ENCODE data around the gene RXRA. TPM values are rescaled to one million over a fixed set of nuclear protein-coding genes. Genes with fewer than 3 reads are reported as not detected.

The RXRA gene
- total and polyA plus RNA-seq, 2 of the 13 experiments (the other 11 are each of a cell fraction or from before 2014, with no cell fraction given) = 18.9 to 29.2 TPM

DNA sequence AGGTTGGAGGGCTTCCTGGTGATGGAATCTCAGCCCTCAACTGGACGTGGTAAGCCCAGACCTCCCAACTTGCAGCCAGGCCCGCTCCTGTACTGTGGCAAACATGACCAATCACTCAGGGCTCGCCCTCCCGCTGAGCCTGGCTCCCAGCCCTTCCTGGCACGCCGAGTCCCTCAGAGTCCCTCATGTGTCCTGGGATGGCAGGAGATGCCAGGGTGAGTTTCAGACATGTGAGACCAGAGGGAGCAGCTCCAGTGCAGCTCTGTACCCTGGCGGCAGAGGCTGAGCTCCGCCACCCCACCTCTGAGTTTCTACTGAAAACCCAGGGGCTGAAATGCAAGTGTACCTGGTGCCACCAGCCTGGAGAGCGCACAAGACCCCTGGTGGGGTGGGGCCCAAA is 42.0 kb upstream of the RXRA start:
- DNase-seq (ENCODE audit: low spot score) = no peak
- in situ Hi-C loops (cut with HindIII; ENCODE audit: extremely low pct_ligation_motif_present, low pct_unique_long_range_greater_than_20kb) = no loop called here
- Histone ChIP-seq H2AFZ (ENCODE audit: low read length) (no peak overlapping the region), H3K79me2 (ENCODE audit: insufficient read depth, low read length) (no peaks in the 10 kb centered on the region), H4K20me1 (ENCODE audit: insufficient read depth, low read length) (no peaks in the 10 kb centered on the region), H3K27ac (ENCODE audit: extremely low read length, insufficient read depth, low read length) (no peak overlapping the region), H3K9ac (ENCODE audit: insufficient read depth, low read depth, low read length) (no peak overlapping the region), H3K4me2 (ENCODE audit: low read depth, low read length) (no peak overlapping the region), H3K4me3 (replicated peaks in 1 of 3; ENCODE audit: insufficient read depth in 1 of 3, low read depth in 2 of 3, low read length in 3 of 3) (no peak overlapping the region), H3K4me1 (ENCODE audit: insufficient read depth, low read length) (peaks cover 11% of the 10 kb centered on the region), H3K9me3 (ENCODE audit: low read length) (no peaks in the 10 kb centered on the region), H3K27me3 (ENCODE audit: control insufficient read depth in 1 of 2, insufficient read depth in 2 of 2, low read length in 2 of 2) (peaks cover 12 to 59% of the 10 kb centered on the region in 2 experiments), H3K36me3 (replicated peaks in 1 of 2; ENCODE audit: control insufficient read depth in 1 of 2, insufficient read depth in 2 of 2, low read length in 2 of 2) (no peaks in the 10 kb centered on the region)
- intact Hi-C loops (cut with micrococcal nuclease; ENCODE audit: unreplicated experiment) = no loop called here
- BruUV-seq (replicated peaks) = no TSS peak
- no peak for ATAC-seq
- FAIRE-seq = no peak
- CTCF ChIA-PET (ENCODE audit: low intra/inter-chr PET ratio, low total read pairs) = no interaction called here
- POLR2A ChIA-PET = no interaction called here
- TF ChIP-seq ZNF234 (CRISPR knock-in tag; conservative IDR thresholded peaks at IDR 0.05) = no peak
- WGBS (ENCODE audit: low lambda C conversion rate) = 32% methylated on average over 5 of the region's 9 CpGs

DNA sequence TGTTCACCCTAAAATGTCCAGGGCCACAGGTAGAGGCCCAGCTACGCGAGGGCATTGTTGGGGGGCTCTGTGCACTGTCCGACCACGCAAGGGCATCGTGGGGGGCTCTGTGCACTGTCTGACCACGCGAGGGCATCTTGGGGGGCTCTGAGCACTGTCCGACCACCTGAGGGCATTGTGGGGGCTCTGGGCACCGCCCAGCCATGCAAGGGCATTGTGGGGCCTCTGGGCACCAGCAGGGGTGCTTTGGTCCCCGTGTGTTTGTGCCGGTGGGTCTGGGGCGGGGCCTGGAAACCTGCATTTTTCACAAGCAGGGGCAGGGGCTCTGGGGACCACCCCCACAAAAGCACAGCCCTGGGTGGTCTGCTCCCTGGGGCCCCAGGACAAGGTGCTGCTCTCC is 41.5 kb upstream of the RXRA start:
- Histone ChIP-seq H3K79me2 (ENCODE audit: insufficient read depth, low read length) (no peaks in the 10 kb centered on the region), H3K4me3 (replicated peaks in 1 of 3; ENCODE audit: insufficient read depth in 1 of 3, low read depth in 2 of 3, low read length in 3 of 3) (no peak overlapping the region), H3K36me3 (replicated peaks in 1 of 2; ENCODE audit: control insufficient read depth in 1 of 2, insufficient read depth in 2 of 2, low read length in 2 of 2) (no peaks in the 10 kb centered on the region), H4K20me1 (ENCODE audit: insufficient read depth, low read length) (no peaks in the 10 kb centered on the region), H3K27ac (ENCODE audit: extremely low read length, insufficient read depth, low read length) (no peak overlapping the region), H3K9me3 (ENCODE audit: low read length) (no peaks in the 10 kb centered on the region), H2AFZ (ENCODE audit: low read length) (no peak overlapping the region), H3K9ac (ENCODE audit: insufficient read depth, low read depth, low read length) (no peak overlapping the region), H3K4me1 (ENCODE audit: insufficient read depth, low read length) (peaks cover 11% of the 10 kb centered on the region), H3K4me2 (ENCODE audit: low read depth, low read length) (no peak overlapping the region), H3K27me3 (ENCODE audit: control insufficient read depth in 1 of 2, insufficient read depth in 2 of 2, low read length in 2 of 2) (peaks cover 11 to 64% of the 10 kb centered on the region in 2 experiments)
- intact Hi-C loops (cut with micrococcal nuclease; ENCODE audit: unreplicated experiment) (no loop called here), in situ Hi-C loops (cut with HindIII; ENCODE audit: extremely low pct_ligation_motif_present, low pct_unique_long_range_greater_than_20kb) (no loop called here)
- DNase-seq (ENCODE audit: low spot score) (no peak), ATAC-seq (no peak), FAIRE-seq (no peak)
- POLR2A ChIA-PET = no interaction called here
- WGBS (ENCODE audit: low lambda C conversion rate) = 64% methylated on average over 6 of the region's 12 CpGs
- CTCF ChIA-PET (ENCODE audit: low intra/inter-chr PET ratio, low total read pairs) = no interaction called here
- TF ChIP-seq ZNF496 (CRISPR knock-in tag; IDR thresholded peaks at IDR 0.05; ENCODE audit: insufficient replicate concordance) (no peak), GABPB1 (CRISPR knock-in tag; IDR thresholded peaks at IDR 0.05) (no peak)
- TF ChIP-seq, protein P1, sequence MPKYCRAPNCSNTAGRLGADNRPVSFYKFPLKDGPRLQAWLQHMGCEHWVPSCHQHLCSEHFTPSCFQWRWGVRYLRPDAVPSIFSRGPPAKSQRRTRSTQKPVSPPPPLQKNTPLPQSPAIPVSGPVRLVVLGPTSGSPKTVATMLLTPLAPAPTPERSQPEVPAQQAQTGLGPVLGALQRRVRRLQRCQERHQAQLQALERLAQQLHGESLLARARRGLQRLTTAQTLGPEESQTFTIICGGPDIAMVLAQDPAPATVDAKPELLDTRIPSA (CRISPR knock-in tag; IDR thresholded peaks at IDR 0.05; ENCODE audit: borderline replicate concordance) = no peak
- no TSS peak for BruUV-seq (replicated peaks)
